Measurements from ENCODE around the gene ENTPD1.
A peak's percentile ranks its signal among the peaks of the same experiment; 100 is the strongest.

ENTPD1 gene

DNA sequence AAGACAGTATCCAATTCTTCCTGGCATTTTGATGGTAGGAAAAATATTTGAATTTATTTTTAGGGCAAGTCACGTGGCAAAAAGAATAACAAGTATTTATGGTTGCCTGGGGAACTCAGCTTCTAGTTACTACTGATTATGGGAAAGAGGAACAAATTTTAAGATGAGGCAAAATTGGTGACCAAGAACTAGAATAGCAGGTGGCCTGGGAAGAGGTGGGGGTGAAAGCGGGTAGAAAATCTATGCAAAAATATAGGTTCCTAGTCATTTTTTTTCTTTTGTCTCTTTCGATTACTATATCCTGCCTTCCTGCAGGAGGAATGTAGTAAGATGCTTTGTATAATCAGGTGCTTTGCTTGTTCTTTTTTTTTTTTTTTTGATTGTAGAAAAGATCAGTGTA lies 27.8 kb downstream of the ENTPD1 start:
- no peak overlapping the region for H3K4me3 ChIP-seq (ENCODE audit: control insufficient read depth, low read depth, low read length)
- TF ChIP-seq CTCF (conservative IDR thresholded peaks at IDR 0.05; ENCODE audit: control insufficient read depth, insufficient read depth, low read depth, low read length) = no peak
- DNase-seq (ENCODE audit: low read depth) = no peak

- DNase-seq (ENCODE audit: low read depth) = no peak
- H3K4me3 ChIP-seq (ENCODE audit: control insufficient read depth, low read depth, low read length) = no peak overlapping the region
- TF ChIP-seq CTCF (conservative IDR thresholded peaks at IDR 0.05; ENCODE audit: control insufficient read depth, insufficient read depth, low read depth, low read length) = no peak
Observed at GRCh38 chr10:95784279-95784913, 28.4 kb downstream of the ENTPD1 start.

- DNase-seq (ENCODE audit: low read depth) = no peak
- TF ChIP-seq CTCF (conservative IDR thresholded peaks at IDR 0.05; ENCODE audit: control insufficient read depth, insufficient read depth, low read depth, low read length) = no peak
- no peak overlapping the region for H3K4me3 ChIP-seq (ENCODE audit: control insufficient read depth, low read depth, low read length)
Observed at GRCh38 chr10:95785317-95785716, 29.4 kb downstream of the ENTPD1 start.

- no peak for TF ChIP-seq CTCF (conservative IDR thresholded peaks at IDR 0.05; ENCODE audit: control insufficient read depth, insufficient read depth, low read depth, low read length)
- H3K4me3 ChIP-seq (ENCODE audit: control insufficient read depth, low read depth, low read length) = no peak overlapping the region
- no peak for DNase-seq (ENCODE audit: low read depth)
Observed at GRCh38 chr10:95785942-95786669, 30.1 kb downstream of the ENTPD1 start.

DNA sequence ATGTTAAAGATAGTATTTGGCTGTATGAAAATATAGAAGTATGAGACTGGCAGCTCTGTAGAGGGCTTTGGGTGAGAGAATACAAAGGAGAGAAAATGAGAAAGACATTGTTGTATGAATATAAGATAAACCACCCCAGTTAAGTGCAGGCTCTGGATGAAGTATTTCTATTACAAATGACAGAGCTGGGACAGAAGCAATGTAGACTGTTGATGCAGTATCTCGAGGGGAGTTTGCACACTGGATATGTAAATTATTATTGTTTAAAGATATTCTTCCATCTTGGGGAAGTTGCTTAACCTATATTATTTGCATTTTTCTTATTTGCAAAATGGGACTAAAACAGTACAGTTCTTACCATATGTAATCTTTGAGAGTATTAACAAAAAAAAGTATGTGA lies 31.5 kb downstream of the ENTPD1 start:
- no peak for TF ChIP-seq CTCF (conservative IDR thresholded peaks at IDR 0.05; ENCODE audit: control insufficient read depth, insufficient read depth, low read depth, low read length)
- no peak for DNase-seq (ENCODE audit: low read depth)
- H3K4me3 ChIP-seq (ENCODE audit: control insufficient read depth, low read depth, low read length) = no peak overlapping the region

DNA sequence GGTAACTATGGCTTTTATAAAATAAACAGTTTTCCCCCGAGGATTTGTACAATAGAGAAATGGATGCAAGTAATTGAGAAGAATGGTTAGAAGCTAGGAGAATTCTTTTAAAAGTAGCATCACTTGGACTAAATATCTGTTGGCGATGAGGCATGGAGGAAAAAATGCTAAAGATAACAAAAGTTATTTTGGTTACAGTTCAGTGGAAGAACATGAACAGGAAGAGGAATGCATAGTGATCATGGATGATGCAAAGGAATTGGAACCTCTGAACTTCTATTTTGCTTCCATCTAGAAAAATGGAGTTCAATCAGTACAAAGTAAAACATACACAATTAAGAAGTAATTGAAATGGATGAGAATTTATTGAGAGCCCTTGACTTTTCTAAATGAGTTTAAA lies 32.9 kb downstream of the ENTPD1 start:
- no peak for TF ChIP-seq CTCF (conservative IDR thresholded peaks at IDR 0.05; ENCODE audit: control insufficient read depth, insufficient read depth, low read depth, low read length)
- H3K4me3 ChIP-seq (ENCODE audit: control insufficient read depth, low read depth, low read length) = no peak overlapping the region
- peak; percentile 54 for DNase-seq (ENCODE audit: low read depth)
